GM21381 (cell line): ENCODE results near the gene SETD3.

Experiments used
- ATAC-seq: cut with Tn5 transposase; IDR thresholded peaks from one replicate; pipeline ENCODE4 v1.9.1; 2021; ENCODE audit warnings: mild to moderate bottlenecking, moderate library complexity; ENCODE audit not compliant: unreplicated experiment

The SETD3 gene

DNA sequence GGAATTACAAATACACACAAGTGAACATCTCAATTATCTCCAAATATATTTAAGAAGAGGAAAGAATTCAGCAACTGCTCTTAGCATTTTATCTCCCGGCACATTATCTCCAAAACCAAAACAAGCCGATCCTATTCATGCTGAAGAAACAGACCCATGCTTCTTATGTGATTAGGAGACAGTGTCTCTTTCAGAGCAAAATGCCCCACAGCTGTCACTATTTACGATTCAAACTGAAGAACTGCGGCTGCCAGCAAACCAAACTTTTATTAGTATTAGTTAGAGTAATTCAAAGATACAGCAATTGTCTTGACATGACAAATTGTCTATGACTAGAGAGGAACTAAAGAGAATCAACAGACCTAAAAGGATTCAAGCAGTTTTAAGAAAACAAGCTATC is 79.4 kb downstream of the SETD3 start:
- ATAC-seq = no peak

DNA sequence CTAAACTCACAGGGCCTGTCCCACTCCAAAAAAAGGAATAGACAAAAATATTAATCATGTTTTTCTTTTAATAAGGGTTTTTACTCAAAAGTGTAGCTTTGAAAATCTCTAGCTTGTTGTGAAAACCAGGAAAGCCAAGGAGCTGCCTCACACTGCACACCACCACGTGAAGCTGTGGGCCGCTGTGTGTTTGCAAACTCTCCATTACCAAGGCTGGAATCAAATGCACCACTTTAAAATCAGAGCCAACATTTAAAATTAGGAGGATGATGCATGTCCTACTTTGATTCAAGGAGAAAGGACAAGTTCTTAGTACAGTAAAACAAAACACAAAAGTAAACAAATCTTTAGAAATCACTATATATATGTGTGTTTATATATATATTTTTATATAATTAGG is 83.0 kb downstream of the SETD3 start:
- no peak for ATAC-seq

- no peak for ATAC-seq
Measured at GRCh38 chr14:99395909-99396530, 84.6 kb downstream of the SETD3 start.

- ATAC-seq = no peak
Measured at GRCh38 chr14:99394602-99395156, 86.0 kb downstream of the SETD3 start.

- peak; percentile 48 for ATAC-seq
Measured at GRCh38 chr14:99393059-99393655, 87.5 kb downstream of the SETD3 start.

DNA sequence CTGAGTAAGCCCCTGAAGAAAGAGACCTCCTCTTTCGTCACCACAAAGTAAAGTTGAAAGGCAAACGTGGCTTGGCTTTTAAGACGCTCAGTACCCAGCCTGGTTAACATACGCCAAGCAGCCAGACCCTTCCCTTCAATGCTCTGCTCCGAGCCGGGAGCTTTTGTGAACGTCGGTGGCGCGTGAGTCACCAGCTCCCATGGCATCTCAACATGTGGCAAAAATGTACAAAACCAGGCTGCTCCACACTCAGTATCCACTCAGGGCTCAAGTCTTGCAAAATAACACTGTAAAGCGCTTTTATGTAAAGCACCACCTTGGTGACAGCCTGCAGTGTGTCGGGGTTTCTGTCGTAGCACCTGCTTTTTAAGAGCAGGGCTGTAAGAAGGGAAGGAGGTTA is 89.0 kb downstream of the SETD3 start:
- ATAC-seq = no peak

- ATAC-seq = peak; percentile 56
Measured at GRCh38 chr14:99389174-99389826, 91.4 kb downstream of the SETD3 start.

- no peak for ATAC-seq
Measured at GRCh38 chr14:99388286-99388685, 92.4 kb downstream of the SETD3 start.

GRCh38 chr14:99387880-99388279 is 92.8 kb downstream of the SETD3 start:
- no peak for ATAC-seq

DNA sequence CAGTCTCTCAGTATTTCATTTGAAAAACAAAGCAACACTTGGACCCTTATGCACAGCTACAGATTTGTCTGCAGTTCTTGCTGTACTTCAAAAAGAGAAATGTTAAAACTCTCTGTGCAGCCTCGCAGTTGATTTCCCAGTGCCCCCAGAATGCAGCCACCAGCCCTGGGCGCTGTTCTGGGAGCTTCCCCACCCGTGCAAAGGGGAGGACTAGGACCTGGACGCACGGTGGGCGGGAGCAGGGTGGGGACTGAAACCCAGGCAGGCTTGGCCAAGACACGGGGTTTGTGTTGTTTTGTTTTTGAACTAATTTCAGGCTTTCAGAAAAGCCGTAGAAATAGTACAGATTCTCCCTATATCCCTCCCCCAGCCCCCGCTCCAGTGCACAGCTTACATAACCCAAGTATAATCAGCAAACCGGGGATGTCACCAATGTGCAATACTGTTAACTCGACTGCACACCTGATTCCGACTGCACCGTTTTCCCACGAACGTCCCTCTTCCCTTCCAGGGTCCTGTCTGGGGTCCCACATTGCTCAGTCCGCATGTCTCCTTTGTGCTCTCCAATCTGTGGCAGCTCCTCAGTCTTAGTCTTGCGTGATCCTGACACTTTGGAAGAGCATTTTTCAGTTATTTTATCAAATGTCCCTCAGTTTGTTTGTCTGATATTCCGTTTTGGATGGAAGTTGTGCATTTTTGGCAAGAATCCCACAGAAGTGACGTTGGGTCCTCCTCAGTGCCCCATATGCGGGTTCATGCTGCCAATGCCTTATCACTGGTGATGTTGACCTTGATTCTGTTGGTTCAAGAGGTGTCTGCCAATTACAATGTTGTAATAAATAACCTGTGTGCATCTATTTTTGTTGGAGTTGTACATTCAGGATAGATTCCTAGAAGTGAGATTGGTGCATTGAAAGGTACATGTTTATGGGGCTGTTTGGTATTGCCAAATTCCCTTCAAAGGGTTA is 95.9 kb downstream of the SETD3 start:
- no peak for ATAC-seq

- no peak for ATAC-seq
Measured at GRCh38 chr14:99383472-99384449, 96.9 kb downstream of the SETD3 start.

DNA sequence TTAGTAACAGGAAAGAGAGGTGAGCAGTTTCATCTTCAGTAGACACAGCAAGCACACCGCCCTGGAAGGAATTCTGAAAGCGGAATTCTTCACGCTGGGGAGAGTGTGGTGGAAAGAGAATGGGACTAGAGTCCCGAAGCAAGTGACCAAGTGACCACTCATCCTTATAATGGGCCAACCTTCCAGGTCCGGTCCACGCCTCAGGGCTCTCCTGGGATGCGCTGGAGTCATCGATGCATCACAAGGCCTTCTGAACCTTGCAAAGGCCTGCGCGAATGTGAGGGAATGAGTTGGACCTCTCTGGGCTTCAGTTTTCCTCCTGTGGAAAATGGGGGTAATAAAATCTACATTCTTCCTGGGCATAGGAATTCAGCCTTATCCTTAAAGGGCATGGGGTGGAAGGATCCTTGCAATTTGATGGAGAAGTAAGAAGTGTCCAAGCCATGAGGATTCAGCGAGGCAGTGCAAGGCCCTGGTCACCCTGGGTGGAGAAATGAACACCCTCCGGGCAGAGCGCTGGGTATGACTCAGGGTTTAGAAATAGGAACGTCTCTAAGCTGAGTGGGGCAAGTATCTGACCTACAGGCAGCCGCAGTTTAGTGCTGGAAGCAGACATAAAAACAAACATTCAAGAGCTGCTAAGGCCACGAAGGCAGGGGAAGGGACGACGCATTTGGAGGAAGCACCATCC is 97.7 kb downstream of the SETD3 start:
- no peak for ATAC-seq

- ATAC-seq = no peak
Measured at GRCh38 chr14:99382071-99382470, 98.6 kb downstream of the SETD3 start.

- ATAC-seq = no peak
Measured at GRCh38 chr14:99381688-99382060, 99.0 kb downstream of the SETD3 start.

- ATAC-seq = no peak
Measured at GRCh38 chr14:99380991-99381687, 99.5 kb downstream of the SETD3 start.

DNA sequence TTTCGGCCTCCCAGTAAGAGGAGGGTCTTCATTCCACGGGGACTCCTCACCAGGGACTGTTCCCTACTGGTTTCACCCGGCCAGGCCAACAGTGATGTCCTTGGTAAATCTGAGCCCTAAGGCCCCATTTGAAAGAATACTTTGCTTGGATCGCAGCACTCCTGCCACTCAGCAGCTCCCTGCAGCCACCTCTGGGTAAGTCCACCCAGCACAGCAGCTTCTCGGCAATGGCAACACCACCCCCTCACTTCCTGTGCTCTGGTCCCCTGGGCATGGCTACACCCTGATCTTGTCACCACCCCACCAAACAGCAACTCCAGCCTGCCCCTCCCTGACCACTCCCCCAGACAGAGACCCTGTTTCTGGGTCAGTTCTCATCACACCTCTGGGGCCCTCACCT is 100.3 kb downstream of the SETD3 start:
- ATAC-seq = no peak

GRCh38 chr14:99378782-99379214 is 101.9 kb downstream of the SETD3 start:
- no peak for ATAC-seq

DNA sequence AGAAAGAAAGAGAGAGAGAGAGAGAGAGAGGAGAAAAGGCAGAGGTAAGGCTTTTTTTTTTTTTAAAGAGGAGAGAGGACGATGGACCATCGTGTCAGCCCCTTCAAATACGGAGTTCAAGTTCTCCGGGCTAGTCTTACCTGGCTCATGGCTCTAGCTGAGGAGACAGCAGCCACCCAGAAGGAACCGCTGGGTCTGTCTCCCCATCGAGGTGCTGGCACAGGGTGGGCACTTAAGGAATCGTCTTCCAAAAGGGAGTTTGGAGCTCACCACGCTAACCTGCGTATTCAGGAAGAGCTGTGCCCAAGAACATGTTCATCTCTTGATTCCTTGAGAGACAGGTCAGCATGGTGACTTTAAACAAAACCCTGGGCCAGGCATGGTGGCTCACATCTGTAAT is 102.7 kb downstream of the SETD3 start:
- ATAC-seq = no peak

DNA sequence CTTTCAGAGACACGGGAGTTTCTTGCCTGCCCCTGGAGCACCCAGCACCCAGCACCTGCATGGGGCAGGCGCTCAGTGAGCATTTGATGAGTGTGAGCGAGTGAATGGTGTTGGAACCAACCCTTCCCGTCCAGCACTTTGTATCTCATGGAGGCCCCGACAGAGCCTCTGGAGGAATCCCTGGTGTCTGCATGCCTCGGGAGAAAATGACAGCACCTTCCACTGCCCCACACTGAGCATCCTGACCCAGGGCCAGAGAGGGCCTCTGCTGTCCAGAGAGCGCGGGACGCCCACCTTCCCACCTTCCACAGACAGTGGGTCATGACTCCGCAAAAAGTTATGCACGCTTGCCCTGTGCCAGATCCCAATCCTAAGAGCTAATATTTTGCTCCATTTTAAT is 105.7 kb downstream of the SETD3 start:
- ATAC-seq = no peak
